Lower leg skin (tissue), 4 donors: ENCODE data around the gene ZNF709. TPM values are rescaled to one million over a fixed set of nuclear protein-coding genes. Genes with fewer than 3 reads are reported as not detected.
"Not testable (repeated sequence)": the region's sequence is repeated elsewhere in the genome, so short reads cannot be mapped to it uniquely, and the experiment has no call there.

Experiments
- DNase-seq, 2 donors: peaks; one replicate each; pipeline ENCODE4 v3.0.0-alpha.2; 2019; ENCODE audit warnings: low spot score in 2 of 2
- H3K4me3 ChIP-seq: fragments of 200-600 bp; sonication (generic); 2 replicates; pipeline ENCODE4 v1.5.1; 2017; ENCODE audit warnings: mild to moderate bottlenecking, low read depth; ENCODE audit not compliant: poor library complexity, severe bottlenecking
- POLR2A ChIP-seq, 2 donors: fragments of 450-650 bp; IDR thresholded peaks; one replicate each; pipeline ENCODE4 v1.6.1; 2016 to 2017; ENCODE audit warnings: antibody characterized with exemption in 2 of 2, mild to moderate bottlenecking in 1 of 2, moderate library complexity in 1 of 2
- WGBS, 2 donors: methylation state at CpG; one replicate each; pipeline ENCODE4 v1.1.5; 2018; 5-methylcytosine and 5-hydroxymethylcytosine counted together
- intact Hi-C: fragments of 100-400 bp; cut with DNase I; formaldehyde crosslinking; loops from one replicate; pipeline ENCODE4 v1.15.0; 2023; ENCODE audit warnings: low total_unique reads
- total RNA-seq, 4 donors: library from RNA; depleted of rRNA; stranded (reverse); fragments of >200 nt; gene quantifications; one replicate each; pipeline ENCODE4 v1.1.0, GENCODE V29; 2016
- TF ChIP-seq, protein P1 (sequence below), 3 donors: fragments of 450-650 bp; IDR thresholded peaks; one replicate each; pipeline ENCODE4 v1.5.1; 2016; ENCODE audit warnings: antibody characterized with exemption in 3 of 3, mild to moderate bottlenecking in 3 of 3, moderate library complexity in 2 of 3

ZNF709 gene
- total RNA-seq, 4 donors from 2014 or later = 1.7 to 3.1 (median 2.8) TPM

GRCh38 chr19:12465211-12465610 is 19.4 kb downstream of the ZNF709 start:
- WGBS, 2 donors = 85 to 86% methylated on average over 5 of the region's 5 CpGs
- intact Hi-C loops = no loop called here
- no peak overlapping the region for H3K4me3 ChIP-seq
- DNase-seq = no peak
- TF ChIP-seq, protein P1, sequence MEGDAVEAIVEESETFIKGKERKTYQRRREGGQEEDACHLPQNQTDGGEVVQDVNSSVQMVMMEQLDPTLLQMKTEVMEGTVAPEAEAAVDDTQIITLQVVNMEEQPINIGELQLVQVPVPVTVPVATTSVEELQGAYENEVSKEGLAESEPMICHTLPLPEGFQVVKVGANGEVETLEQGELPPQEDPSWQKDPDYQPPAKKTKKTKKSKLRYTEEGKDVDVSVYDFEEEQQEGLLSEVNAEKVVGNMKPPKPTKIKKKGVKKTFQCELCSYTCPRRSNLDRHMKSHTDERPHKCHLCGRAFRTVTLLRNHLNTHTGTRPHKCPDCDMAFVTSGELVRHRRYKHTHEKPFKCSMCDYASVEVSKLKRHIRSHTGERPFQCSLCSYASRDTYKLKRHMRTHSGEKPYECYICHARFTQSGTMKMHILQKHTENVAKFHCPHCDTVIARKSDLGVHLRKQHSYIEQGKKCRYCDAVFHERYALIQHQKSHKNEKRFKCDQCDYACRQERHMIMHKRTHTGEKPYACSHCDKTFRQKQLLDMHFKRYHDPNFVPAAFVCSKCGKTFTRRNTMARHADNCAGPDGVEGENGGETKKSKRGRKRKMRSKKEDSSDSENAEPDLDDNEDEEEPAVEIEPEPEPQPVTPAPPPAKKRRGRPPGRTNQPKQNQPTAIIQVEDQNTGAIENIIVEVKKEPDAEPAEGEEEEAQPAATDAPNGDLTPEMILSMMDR (IDR thresholded peaks at IDR 0.05) = no peak
- TF ChIP-seq POLR2A (IDR thresholded peaks at IDR 0.05) = no peak

GRCh38 chr19:12464769-12465168 is 19.8 kb downstream of the ZNF709 start:
- WGBS, 2 donors = 95 to 96% methylated on average over 3 of the region's 3 CpGs
- intact Hi-C loops = no loop called here
- no peak overlapping the region for H3K4me3 ChIP-seq
- TF ChIP-seq POLR2A (IDR thresholded peaks at IDR 0.05) = no peak
- TF ChIP-seq, protein P1 (IDR thresholded peaks at IDR 0.05) = no peak
- DNase-seq = no peak

DNA sequence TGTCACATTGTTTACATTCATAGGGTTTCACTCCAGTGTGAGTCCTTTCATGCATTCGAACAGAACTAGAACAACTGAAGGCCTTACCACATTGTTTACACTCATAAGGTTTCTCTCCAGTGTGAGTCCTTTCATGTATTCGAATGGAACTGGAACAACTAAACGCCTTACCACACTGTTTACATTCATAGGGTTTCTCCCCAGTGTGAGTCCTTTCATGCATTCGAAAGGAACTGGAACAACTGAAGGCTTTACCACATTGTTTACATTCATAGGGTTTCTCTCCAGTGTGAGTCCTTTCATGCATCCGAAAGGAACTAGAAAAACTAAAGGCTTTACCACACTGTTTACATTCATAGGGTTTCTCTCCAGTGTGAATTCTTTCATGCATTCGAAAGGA is 20.5 kb downstream of the ZNF709 start:
- intact Hi-C loops, H3K4me3 ChIP-seq, DNase-seq: not testable (repeated sequence)
- 95 to 96% methylated on average over 6 of the region's 6 CpGs for WGBS, 2 donors

- peak in 1 of 2 donors; percentile 17 for DNase-seq
- H3K4me3 ChIP-seq = no peak overlapping the region
- WGBS, 2 donors = 45 to 46% methylated on average over 6 of the region's 6 CpGs
- intact Hi-C loops = no loop called here
- TF ChIP-seq, protein P1 (IDR thresholded peaks at IDR 0.05) = no peak
- TF ChIP-seq POLR2A (IDR thresholded peaks at IDR 0.05) = no peak
Measured at GRCh38 chr19:12453495-12453894, 31.1 kb downstream of the ZNF709 start.

GRCh38 chr19:12450844-12451243 is 33.8 kb downstream of the ZNF709 start:
- WGBS, 2 donors = 87 to 89% methylated on average over 10 of the region's 10 CpGs
- H3K4me3 ChIP-seq = no peak overlapping the region
- DNase-seq = no peak
- TF ChIP-seq POLR2A (IDR thresholded peaks at IDR 0.05) = no peak
- TF ChIP-seq, protein P1 (IDR thresholded peaks at IDR 0.05) = no peak
- intact Hi-C loops = no loop called here

DNA sequence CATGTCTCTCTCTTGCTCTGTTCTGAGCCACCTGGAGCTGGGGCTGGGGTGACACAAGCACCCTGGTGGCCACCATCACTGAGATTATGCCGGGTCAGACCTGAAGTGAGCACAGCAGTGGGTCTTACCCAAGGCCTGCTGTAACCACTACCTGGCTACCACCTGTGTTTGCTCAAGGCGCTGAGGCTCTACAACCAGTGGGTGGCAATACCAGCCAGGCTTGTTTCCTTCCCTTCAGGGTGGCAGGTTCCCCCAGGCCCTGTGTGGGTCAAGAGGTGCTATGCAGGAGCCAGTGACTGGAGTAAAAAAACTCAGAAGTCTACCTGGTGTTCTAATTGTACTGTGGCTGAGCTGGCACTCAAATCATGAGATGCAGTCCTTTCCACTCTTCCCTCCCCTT is 35.8 kb downstream of the ZNF709 start:
- TF ChIP-seq, protein P1 (IDR thresholded peaks at IDR 0.05) = no peak
- TF ChIP-seq POLR2A (IDR thresholded peaks at IDR 0.05) = no peak
- intact Hi-C loops = no loop called here
- 63% methylated on average over 2 of the region's 2 CpGs; no CpG with 5 or more reads in 1 of the 2 donors for WGBS, 2 donors
- no peak overlapping the region for H3K4me3 ChIP-seq
- no peak for DNase-seq
